RWPE2 (cell line): ENCODE measurements around the gene MFSD6.

Experiments used
- ATAC-seq: fragments of 200-7000 bp; cut with Tn5 transposase; 3 replicates; pipeline ENCODE4 v1.9.1; 2021; ENCODE audit warnings: low read depth
- DNase-seq: peaks from one replicate; pipeline ENCODE4 v3.0.0-alpha.2; 2020; ENCODE audit warnings: low spot score
- H3K27ac ChIP-seq: fragments of 450-650 bp; 2 replicates; pipeline ENCODE4 v1.5.1; 2017; ENCODE audit warnings: mild to moderate bottlenecking; ENCODE audit not compliant: poor library complexity, severe bottlenecking
- H3K27me3 ChIP-seq: fragments of 250-450 bp; sonication (Bioruptor Pico); 2 replicates; pipeline ENCODE4 v1.5.1; 2021; ENCODE audit warnings: mild to moderate bottlenecking, moderate library complexity; ENCODE audit not compliant: insufficient read depth, poor library complexity, severe bottlenecking
- H3K36me3 ChIP-seq: fragments of 250-450 bp; sonication (Bioruptor Pico); 2 replicates; pipeline ENCODE4 v1.5.1; 2020; ENCODE audit warnings: low read depth, mild to moderate bottlenecking, moderate library complexity
- H3K4me1 ChIP-seq: fragments of 250-450 bp; sonication (Bioruptor Pico); 2 replicates; pipeline ENCODE4 v1.5.1; 2021; ENCODE audit warnings: mild to moderate bottlenecking, moderate library complexity; ENCODE audit not compliant: insufficient read depth, poor library complexity, severe bottlenecking
- H3K4me3 ChIP-seq: fragments of 250-450 bp; sonication (Bioruptor Pico); 2 replicates; pipeline ENCODE4 v1.5.1; 2021; ENCODE audit warnings: mild to moderate bottlenecking, moderate library complexity; ENCODE audit not compliant: severe bottlenecking
- H3K9me3 ChIP-seq: fragments of 250-450 bp; sonication (Bioruptor Pico); 2 replicates; pipeline ENCODE4 v1.5.1; 2021; ENCODE audit warnings: mild to moderate bottlenecking, moderate library complexity; ENCODE audit not compliant: severe bottlenecking
- CTCF ChIP-seq: fragments of 450-650 bp; IDR thresholded peaks from one replicate; pipeline ENCODE4 v1.5.1; 2017; ENCODE audit warnings: mild to moderate bottlenecking, moderate library complexity; ENCODE audit not compliant: poor library complexity, severe bottlenecking

MFSD6 gene

GRCh38 chr2:190447766-190448165, 39.6 kb downstream of the MFSD6 start:
- Histone ChIP-seq H3K27ac (no peak overlapping the region), H3K4me1 (peaks cover 8% of the 10 kb centered on the region), H3K9me3 (no peaks in the 10 kb centered on the region), H3K36me3 (no peaks in the 10 kb centered on the region), H3K27me3 (no peaks in the 10 kb centered on the region), H3K4me3 (no peak overlapping the region)
- DNase-seq (no peak), ATAC-seq (no peak)
- no peak for TF ChIP-seq CTCF

GRCh38 chr2:190449925-190450324, 41.8 kb downstream of the MFSD6 start:
- TF ChIP-seq CTCF: no peak
- H3K9me3 ChIP-seq: no peaks in the 10 kb centered on the region
- no peak overlapping the region for H3K4me3 ChIP-seq
- no peaks in the 10 kb centered on the region for H3K27me3 ChIP-seq
- no peak overlapping the region for H3K27ac ChIP-seq
- H3K4me1 ChIP-seq: peaks cover 8% of the 10 kb centered on the region
- ATAC-seq (no peak), DNase-seq (no peak)
- H3K36me3 ChIP-seq: no peaks in the 10 kb centered on the region

GRCh38 chr2:190450363-190450762, 42.2 kb downstream of the MFSD6 start:
- TF ChIP-seq CTCF: no peak
- ATAC-seq (no peak), DNase-seq (no peak)
- Histone ChIP-seq H3K4me1 (peaks cover 8% of the 10 kb centered on the region), H3K9me3 (no peaks in the 10 kb centered on the region), H3K27ac (no peak overlapping the region), H3K4me3 (no peak overlapping the region), H3K27me3 (no peaks in the 10 kb centered on the region), H3K36me3 (no peaks in the 10 kb centered on the region)

GRCh38 chr2:190451561-190452176, 43.5 kb downstream of the MFSD6 start:
- Histone ChIP-seq H3K27me3 (no peaks in the 10 kb centered on the region), H3K4me3 (no peak overlapping the region), H3K27ac (no peak overlapping the region), H3K36me3 (no peaks in the 10 kb centered on the region), H3K4me1 (peaks cover 8% of the 10 kb centered on the region), H3K9me3 (no peaks in the 10 kb centered on the region)
- DNase-seq: no peak
- no peak for ATAC-seq
- TF ChIP-seq CTCF: no peak

- no peaks in the 10 kb centered on the region for H3K9me3 ChIP-seq
- TF ChIP-seq CTCF: no peak
- no peak overlapping the region for H3K27ac ChIP-seq
- H3K4me1 ChIP-seq: peaks cover 8% of the 10 kb centered on the region
- no peak overlapping the region for H3K4me3 ChIP-seq
- no peaks in the 10 kb centered on the region for H3K27me3 ChIP-seq
- no peak for ATAC-seq
- no peaks in the 10 kb centered on the region for H3K36me3 ChIP-seq
- DNase-seq: no peak
Observed at GRCh38 chr2:190452433-190452832, 44.3 kb downstream of the MFSD6 start.
